ENCODE data around the gene BCKDHB.

GRCh38 chr6:80388507-80388906 is 282.0 kb downstream of the BCKDHB start:
- no peak for TF ChIP-seq CTCF (IDR thresholded peaks at IDR 0.05)
- TF ChIP-seq ELF1 (IDR thresholded peaks at IDR 0.05), result no peak
- TF ChIP-seq FOXM1 (IDR thresholded peaks at IDR 0.05; ENCODE audit: low read depth), result no peak
- no peak for TF ChIP-seq USF1 (IDR thresholded peaks at IDR 0.05; ENCODE audit: borderline replicate concordance, low read depth)
- no peak for TF ChIP-seq SIN3A (IDR thresholded peaks at IDR 0.05; ENCODE audit: borderline replicate concordance, low read depth, low read length)

All from SK-N-SH (cell line).